ENCODE results near the gene USP31. TPM values are rescaled to one million over a fixed set of nuclear protein-coding genes. Genes with fewer than 3 reads are reported as not detected.

USP31 gene
- total RNA-seq, 1 donor from 2014 or later, result 32.2 TPM

DNA sequence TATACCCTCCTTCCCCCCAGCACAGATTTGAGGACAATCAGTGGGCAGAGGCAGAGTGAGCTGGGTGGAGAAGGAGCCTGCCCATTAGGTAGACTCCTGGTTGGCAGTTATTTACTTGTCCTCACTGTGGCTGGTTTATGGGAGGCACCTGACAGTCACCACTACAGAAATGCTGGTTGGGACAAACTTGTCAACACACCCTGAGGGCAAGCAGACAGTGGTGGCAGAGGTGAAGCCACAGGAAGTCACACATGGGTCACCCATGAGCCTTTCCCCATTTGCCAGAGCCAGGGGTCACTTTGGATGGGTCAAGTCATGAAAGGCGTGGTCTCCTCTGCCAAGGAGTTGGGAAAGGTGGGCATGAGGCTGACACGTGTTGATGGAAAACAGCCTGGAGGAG is 39.7 kb upstream of the USP31 start:
- Histone ChIP-seq H3K36me3 (no peaks in the 10 kb centered on the region), H3K27me3 (no peaks in the 10 kb centered on the region), H3K27ac (no peak overlapping the region), H3K9me3 (no peaks in the 10 kb centered on the region), H3K4me3 (no peak overlapping the region), H3K4me1 (peaks cover 7% of the 10 kb centered on the region)
- intact Hi-C loops (cut with DNase I), result loop anchor here (5.0 kb wide), 1 partner anchor 1178 kb away; no protein-coding TSS in a partner anchor
- no peak for TF ChIP-seq CTCF (IDR thresholded peaks at IDR 0.05)
- DNase-seq (ENCODE audit: extremely low spot score in 2 of 2), result no peak

DNA sequence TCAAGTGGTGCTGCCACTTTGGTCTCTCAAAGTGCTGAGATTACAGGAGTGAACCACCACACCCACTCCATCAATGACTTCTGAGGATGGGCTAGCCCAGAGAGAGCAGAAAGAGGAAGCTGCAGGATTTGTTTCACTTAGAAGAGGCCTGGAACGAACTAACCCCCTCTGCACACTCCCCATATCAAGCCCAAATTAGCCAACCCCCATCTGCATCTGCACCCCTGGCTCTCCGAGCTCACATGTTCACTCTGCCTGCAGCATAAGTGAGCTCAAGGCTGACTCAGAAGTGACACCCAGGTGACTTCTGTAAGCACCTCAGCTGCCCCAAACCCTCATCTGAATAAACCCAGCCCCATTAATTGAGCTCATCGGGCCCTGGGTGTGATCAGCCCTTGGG is 38.1 kb upstream of the USP31 start:
- TF ChIP-seq CTCF (IDR thresholded peaks at IDR 0.05) (no peak), POLR2A (IDR thresholded peaks at IDR 0.05) (no peak), POLR2AphosphoS5 (IDR thresholded peaks at IDR 0.05; ENCODE audit: insufficient read depth in 1 of 2, low read depth in 1 of 2) (no peak)
- Histone ChIP-seq H3K36me3 (no peaks in the 10 kb centered on the region), H3K4me3 (no peak overlapping the region), H3K9me3 (no peaks in the 10 kb centered on the region), H3K27ac (no peak overlapping the region), H3K27me3 (peaks cover 8% of the 10 kb centered on the region), H3K4me1 (peaks cover 19% of the 10 kb centered on the region)
- no peak for DNase-seq (ENCODE audit: extremely low spot score in 2 of 2)
- intact Hi-C loops (cut with DNase I), result loop anchor here (5.0 kb wide), 1 partner anchor 1180 kb away; no protein-coding TSS in a partner anchor

GRCh38 chr16:23186171-23186570 is 36.9 kb upstream of the USP31 start:
- Histone ChIP-seq H3K4me1 (peaks cover 24% of the 10 kb centered on the region), H3K27ac (no peak overlapping the region)

GRCh38 chr16:23185656-23186055 is 36.4 kb upstream of the USP31 start:
- DNase-seq (ENCODE audit: extremely low spot score in 2 of 2), result no peak
- no peaks in the 10 kb centered on the region for H3K36me3 ChIP-seq
- peak overlapping the region in 1 of 2 donors; percentile 1 for H3K4me3 ChIP-seq
- H3K9me3 ChIP-seq, result no peaks in the 10 kb centered on the region
- peaks cover 8% of the 10 kb centered on the region for H3K27me3 ChIP-seq
- H3K4me1 ChIP-seq, result peaks cover 24% of the 10 kb centered on the region
- no peak overlapping the region for H3K27ac ChIP-seq
- TF ChIP-seq POLR2A (IDR thresholded peaks at IDR 0.05), result no peak
- no peak for TF ChIP-seq POLR2AphosphoS5 (IDR thresholded peaks at IDR 0.05; ENCODE audit: insufficient read depth in 1 of 2, low read depth in 1 of 2)
- TF ChIP-seq CTCF (IDR thresholded peaks at IDR 0.05), result no peak
- intact Hi-C loops (cut with DNase I), result loop anchor here (5.0 kb wide), 1 partner anchor 1182 kb away; no protein-coding TSS in a partner anchor

More at GRCh38 chr16:23186171-23186570, 36.9 kb upstream of the USP31 start:
- no peak for DNase-seq (ENCODE audit: extremely low spot score in 2 of 2)
- no peak for TF ChIP-seq CTCF (IDR thresholded peaks at IDR 0.05)
- TF ChIP-seq POLR2A (IDR thresholded peaks at IDR 0.05), result no peak
- no peak for TF ChIP-seq POLR2AphosphoS5 (IDR thresholded peaks at IDR 0.05; ENCODE audit: insufficient read depth in 1 of 2, low read depth in 1 of 2)
- Histone ChIP-seq H3K27me3 (peaks cover 8% of the 10 kb centered on the region), H3K36me3 (no peaks in the 10 kb centered on the region), H3K9me3 (no peaks in the 10 kb centered on the region), H3K4me3 (no peak overlapping the region)
- intact Hi-C loops (cut with DNase I), result loop anchor here (5.0 kb wide), 1 partner anchor 1181 kb away; no protein-coding TSS in a partner anchor

- no peak for DNase-seq (ENCODE audit: extremely low spot score in 2 of 2)
- Histone ChIP-seq H3K27me3 (peaks cover 8% of the 10 kb centered on the region), H3K27ac (peak overlapping the region; percentile 45), H3K4me1 (peaks cover 24% of the 10 kb centered on the region), H3K36me3 (no peaks in the 10 kb centered on the region), H3K9me3 (no peaks in the 10 kb centered on the region), H3K4me3 (peak overlapping the region; percentile 51 to 58)
- intact Hi-C loops (cut with DNase I), result loop anchor here (5.0 kb wide), 1 partner anchor 254 kb away; no protein-coding TSS in a partner anchor
- TF ChIP-seq POLR2A (IDR thresholded peaks at IDR 0.05) (no peak), POLR2AphosphoS5 (IDR thresholded peaks at IDR 0.05; ENCODE audit: insufficient read depth in 1 of 2, low read depth in 1 of 2) (no peak), CTCF (IDR thresholded peaks at IDR 0.05) (no peak)
Observed at GRCh38 chr16:23183543-23183862, 34.3 kb upstream of the USP31 start.

All from vagina (tissue), 2 donors.